ENCODE results near the gene CCT6B. TPM values are rescaled to one million over a fixed set of nuclear protein-coding genes. Genes with fewer than 3 reads are reported as not detected.
"Not testable (repeated sequence)": the region's sequence is repeated elsewhere in the genome, so short reads cannot be mapped to it uniquely, and the experiment has no call there.

CCT6B gene
- total RNA-seq, 1 donor: 1.3 TPM

DNA sequence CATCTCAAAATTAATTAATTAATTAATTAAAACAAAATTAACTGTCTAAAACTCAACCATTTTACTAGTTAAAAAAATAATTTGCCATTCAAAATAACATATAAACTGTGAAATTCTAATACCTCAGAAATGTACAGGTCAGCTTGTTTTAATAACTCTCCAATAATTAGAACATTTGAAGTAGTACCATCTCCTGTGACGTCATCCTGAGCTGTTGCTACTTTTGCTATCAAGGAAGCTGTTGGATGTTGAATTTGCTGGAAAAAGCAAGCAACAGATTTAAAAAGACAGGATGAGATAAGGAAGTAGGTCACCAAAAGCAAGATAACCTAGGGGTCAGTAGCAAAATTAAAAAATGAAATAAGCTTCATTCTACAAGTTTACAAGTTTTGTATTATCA is 2.8 kb downstream of the CCT6B start:
- TF ChIP-seq, protein P1, sequence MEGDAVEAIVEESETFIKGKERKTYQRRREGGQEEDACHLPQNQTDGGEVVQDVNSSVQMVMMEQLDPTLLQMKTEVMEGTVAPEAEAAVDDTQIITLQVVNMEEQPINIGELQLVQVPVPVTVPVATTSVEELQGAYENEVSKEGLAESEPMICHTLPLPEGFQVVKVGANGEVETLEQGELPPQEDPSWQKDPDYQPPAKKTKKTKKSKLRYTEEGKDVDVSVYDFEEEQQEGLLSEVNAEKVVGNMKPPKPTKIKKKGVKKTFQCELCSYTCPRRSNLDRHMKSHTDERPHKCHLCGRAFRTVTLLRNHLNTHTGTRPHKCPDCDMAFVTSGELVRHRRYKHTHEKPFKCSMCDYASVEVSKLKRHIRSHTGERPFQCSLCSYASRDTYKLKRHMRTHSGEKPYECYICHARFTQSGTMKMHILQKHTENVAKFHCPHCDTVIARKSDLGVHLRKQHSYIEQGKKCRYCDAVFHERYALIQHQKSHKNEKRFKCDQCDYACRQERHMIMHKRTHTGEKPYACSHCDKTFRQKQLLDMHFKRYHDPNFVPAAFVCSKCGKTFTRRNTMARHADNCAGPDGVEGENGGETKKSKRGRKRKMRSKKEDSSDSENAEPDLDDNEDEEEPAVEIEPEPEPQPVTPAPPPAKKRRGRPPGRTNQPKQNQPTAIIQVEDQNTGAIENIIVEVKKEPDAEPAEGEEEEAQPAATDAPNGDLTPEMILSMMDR (IDR thresholded peaks at IDR 0.05; ENCODE audit: insufficient read depth, low read depth, low read length): no peak
- no peak overlapping the region for H3K4me3 ChIP-seq (ENCODE audit: low read depth, low read length)
- DNase-seq (ENCODE audit: low read depth): no peak

DNA sequence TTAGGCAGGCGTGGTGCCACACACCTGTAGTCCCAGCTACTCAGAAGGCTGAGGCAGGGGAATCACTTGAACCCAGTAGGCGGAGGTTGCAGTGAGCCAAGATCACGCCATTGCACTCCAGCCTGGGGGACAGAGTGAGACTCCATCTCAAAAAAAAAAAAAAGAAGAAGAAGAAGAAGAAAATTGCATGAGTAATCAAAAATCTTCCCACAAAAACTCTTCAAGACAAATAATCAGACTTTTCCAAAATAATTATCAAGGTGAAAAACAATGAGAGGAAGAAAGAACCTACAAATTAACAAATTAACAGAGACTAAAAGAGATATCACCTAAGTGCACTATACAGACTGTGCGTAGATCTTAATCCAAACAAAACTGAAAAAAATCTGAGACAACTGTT is 10.5 kb downstream of the CCT6B start:
- not testable (repeated sequence) for DNase-seq (ENCODE audit: low read depth); H3K4me3 ChIP-seq (ENCODE audit: low read depth, low read length)

DNA sequence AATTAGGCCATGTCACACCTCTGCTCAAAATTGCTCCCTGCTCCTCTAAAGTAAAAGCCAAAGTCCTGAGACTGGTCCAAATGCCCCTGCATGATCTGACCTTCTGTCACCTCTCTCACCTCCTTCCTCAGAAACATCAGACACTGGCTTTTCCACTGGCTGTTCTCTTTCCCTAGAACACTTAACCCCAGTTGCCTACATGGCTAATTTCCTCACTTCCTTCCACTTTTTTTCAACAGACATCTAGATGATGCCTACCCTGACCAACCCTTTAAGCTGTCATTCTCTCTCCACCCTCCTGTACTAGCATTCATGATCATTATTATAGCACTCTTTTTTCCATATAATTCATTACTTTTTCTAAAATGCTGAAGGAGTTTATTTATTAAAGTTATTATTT is 31.0 kb downstream of the CCT6B start:
- TF ChIP-seq, protein P1 (IDR thresholded peaks at IDR 0.05; ENCODE audit: insufficient read depth, low read depth, low read length): no peak
- DNase-seq (ENCODE audit: low read depth): no peak

DNA sequence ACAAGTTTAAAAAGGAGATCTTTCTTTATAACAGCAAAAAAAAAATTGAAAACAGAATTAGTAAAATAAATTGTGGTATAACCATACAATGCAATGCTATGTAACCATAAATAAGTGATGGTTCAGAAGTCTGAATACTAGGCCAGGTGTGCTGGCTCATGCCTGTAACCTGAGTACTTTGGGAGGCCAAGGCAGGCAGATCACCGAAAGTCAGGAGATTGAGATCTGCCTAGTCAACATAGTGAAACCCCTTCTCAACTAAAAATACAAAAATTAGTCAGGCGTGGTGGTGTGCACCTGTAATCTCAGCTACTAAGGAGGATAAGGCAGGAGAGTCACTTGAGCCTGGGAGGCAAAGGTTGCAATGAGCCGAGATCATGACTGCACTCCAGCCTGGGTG is 34.6 kb downstream of the CCT6B start:
- TF ChIP-seq, protein P1 (IDR thresholded peaks at IDR 0.05; ENCODE audit: insufficient read depth, low read depth, low read length): no peak
- H3K4me3 ChIP-seq (ENCODE audit: low read depth, low read length): no peak overlapping the region
- DNase-seq (ENCODE audit: low read depth): no peak

More for the DNA sequence above, 31.0 kb downstream of the CCT6B start:
- H3K4me3 ChIP-seq (ENCODE audit: low read depth, low read length): no peak overlapping the region

DNA sequence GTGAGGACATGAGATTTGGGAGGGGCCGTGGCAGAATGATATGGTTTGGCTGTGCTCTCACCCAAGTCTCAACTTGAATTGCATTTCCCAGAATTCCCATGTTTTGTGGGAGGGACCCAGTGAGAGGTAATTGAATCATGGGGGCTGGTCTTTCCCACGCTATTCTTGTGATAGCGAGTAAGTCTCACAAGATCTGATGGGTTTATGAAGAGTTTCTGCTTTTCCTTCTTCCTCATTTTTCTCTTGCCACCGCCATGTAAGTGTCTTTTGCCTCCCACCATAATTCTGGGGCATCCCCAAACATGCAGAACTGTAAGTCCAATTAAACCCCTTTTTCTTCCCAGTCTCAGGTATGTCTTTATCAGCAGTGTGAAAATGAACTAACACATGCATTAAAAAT is 40.6 kb downstream of the CCT6B start:
- TF ChIP-seq, protein P1 (IDR thresholded peaks at IDR 0.05; ENCODE audit: insufficient read depth, low read depth, low read length): no peak
- DNase-seq (ENCODE audit: low read depth): no peak
- no peak overlapping the region for H3K4me3 ChIP-seq (ENCODE audit: low read depth, low read length)

DNA sequence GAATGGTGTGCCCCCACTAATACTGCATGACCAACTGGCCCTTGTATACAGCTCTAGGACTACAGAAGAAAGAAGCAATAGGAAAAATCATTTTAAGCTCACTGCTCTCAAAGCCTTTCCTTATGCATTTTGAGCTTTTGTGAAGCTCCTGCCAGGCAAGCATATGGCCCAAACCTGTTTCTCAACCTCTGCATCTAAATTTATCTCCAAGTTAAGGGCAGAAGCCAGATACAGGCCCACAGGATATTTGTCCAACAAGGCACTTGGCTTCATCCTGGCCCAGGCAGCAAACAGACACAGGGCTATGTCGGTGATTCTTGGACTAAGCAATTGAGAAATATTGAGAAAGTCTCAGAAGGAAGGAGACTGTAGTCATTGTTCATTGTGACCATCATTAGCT is 43.9 kb downstream of the CCT6B start:
- H3K4me3 ChIP-seq (ENCODE audit: low read depth, low read length): no peak overlapping the region
- TF ChIP-seq, protein P1 (IDR thresholded peaks at IDR 0.05; ENCODE audit: insufficient read depth, low read depth, low read length): no peak
- DNase-seq (ENCODE audit: low read depth): no peak

DNA sequence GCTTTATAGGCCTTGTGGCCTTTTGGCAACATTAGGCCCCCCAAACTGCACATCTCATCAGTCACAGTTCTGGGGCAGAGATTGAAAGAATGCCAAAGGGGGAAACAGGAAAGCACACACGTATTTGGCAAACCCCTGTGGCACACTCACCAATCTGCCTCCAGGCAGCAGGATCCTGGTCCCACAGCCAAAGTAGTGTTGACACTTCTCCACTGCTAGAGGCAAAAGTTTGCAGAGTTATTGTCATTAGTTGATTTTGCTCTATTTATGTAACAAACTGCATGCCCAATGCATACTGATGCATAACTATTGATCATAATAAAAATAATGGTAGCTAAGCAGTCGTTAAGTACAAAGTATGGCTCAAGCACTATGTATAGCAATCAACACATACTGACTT is 45.1 kb downstream of the CCT6B start:
- H3K4me3 ChIP-seq (ENCODE audit: low read depth, low read length): no peak overlapping the region
- TF ChIP-seq, protein P1 (IDR thresholded peaks at IDR 0.05; ENCODE audit: insufficient read depth, low read depth, low read length): no peak
- no peak for DNase-seq (ENCODE audit: low read depth)
